ENCODE measurements around the gene TNFSF15. TPM values are rescaled to one million over a fixed set of nuclear protein-coding genes. Genes with fewer than 3 reads are reported as not detected.

The TNFSF15 gene
- total and polyA plus RNA-seq, 2 of the 4 experiments (the other 2 are of a cell fraction), result 0.03 to 0.18 TPM

DNA sequence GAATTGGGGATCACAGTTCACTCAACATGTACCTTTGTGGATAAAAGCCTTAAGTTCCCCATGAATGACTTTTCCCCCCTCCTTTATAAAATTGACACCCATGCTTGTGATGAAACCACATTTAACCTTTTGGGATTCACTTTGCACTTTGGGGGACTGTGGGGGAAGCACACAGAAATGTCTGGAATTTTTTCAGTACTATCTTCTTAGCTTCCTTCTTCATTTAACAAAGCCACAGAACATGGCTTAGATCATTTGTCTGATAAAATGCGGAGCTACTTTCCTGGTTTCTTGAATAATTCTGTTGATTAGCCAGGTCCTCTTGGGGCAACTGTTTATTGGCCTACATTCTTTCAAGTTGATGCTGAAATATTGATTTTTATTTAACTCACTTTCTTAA lies 29.9 kb downstream of the TNFSF15 start:
- no TSS peak for BruUV-seq (replicated peaks)
- Histone ChIP-seq H3K14ac (replicated peaks; ENCODE audit: low read depth, low read length) (no peak overlapping the region), H3K9me1 (ENCODE audit: insufficient read depth, low read length) (no peaks in the 10 kb centered on the region), H3K4me2 (ENCODE audit: low read depth, low read length) (no peak overlapping the region), H2BK15ac (ENCODE audit: low read depth, low read length) (no peak overlapping the region), H3K27me3 (ENCODE audit: control insufficient read depth, insufficient read depth, low read length) (peaks cover 38% of the 10 kb centered on the region), H3K4me3 (ENCODE audit: insufficient read depth, low read depth, low read length) (no peak overlapping the region), H4K8ac (ENCODE audit: low read depth in 2 of 2, low read length in 2 of 2) (no peak overlapping the region), H2BK5ac (ENCODE audit: low read depth, low read length, poor library complexity, severe bottlenecking) (no peak overlapping the region), H3K27ac (ENCODE audit: insufficient read depth, low read length) (no peak overlapping the region), H2BK120ac (ENCODE audit: low read depth, low read length) (no peak overlapping the region), H3K9ac (ENCODE audit: low read depth, low read length) (no peak overlapping the region), H3K9me3 (ENCODE audit: control insufficient read depth, insufficient read depth, low read length) (no peaks in the 10 kb centered on the region), H3K4ac (ENCODE audit: low read depth, low read length) (no peak overlapping the region), H4K5ac (ENCODE audit: low read depth, low read length) (no peak overlapping the region), H4K91ac (ENCODE audit: insufficient read depth, low read depth, low read length) (no peak overlapping the region), H3K56ac (ENCODE audit: extremely low read depth, insufficient read depth, low read length) (no peak overlapping the region), H2AK9ac (replicated peaks; ENCODE audit: low read depth, low read length, poor library complexity) (no peak overlapping the region), H3K23ac (ENCODE audit: low read depth, low read length) (no peak overlapping the region), H2BK20ac (ENCODE audit: low read depth, low read length) (no peak overlapping the region), H3K79me1 (ENCODE audit: low read depth in 1 of 2, low read length in 2 of 2) (no peaks in the 10 kb centered on the region), H2AFZ (replicated peaks; ENCODE audit: low read length, poor library complexity) (no peak overlapping the region), H4K20me1 (ENCODE audit: insufficient read depth, low read length) (no peaks in the 10 kb centered on the region), H3K36me3 (ENCODE audit: control insufficient read depth, insufficient read depth, low read length) (no peaks in the 10 kb centered on the region), H3K4me1 (ENCODE audit: control insufficient read depth, insufficient read depth, low read length) (no peaks in the 10 kb centered on the region), H3K18ac (ENCODE audit: low read depth, low read length) (no peak overlapping the region), H2AK5ac (ENCODE audit: low read depth, low read length) (no peak overlapping the region)
- intact Hi-C loops (cut with micrococcal nuclease) (no loop called here), in situ Hi-C loops (cut with MboI; ENCODE audit: low sequenced_read_pairs) (no loop called here), dilution Hi-C loops (cut with HindIII; ENCODE audit: low sequenced_read_pairs, unreplicated experiment) (no loop called here)
- POLR2A ChIA-PET (ENCODE audit: unreplicated experiment), result no interaction called here
- ATAC-seq (ENCODE audit: low read depth), result no peak
- no peak for DNase-seq
- CTCF ChIA-PET, result interaction anchor here (0.6 kb wide), 1 partner anchor 116 kb away, joined by 3 read pairs; no protein-coding TSS in a partner anchor
- no peak for TF ChIP-seq CEBPB (IDR thresholded peaks at IDR 0.05; ENCODE audit: low read depth, low read length)
- TF ChIP-seq RFX5 (IDR thresholded peaks at IDR 0.05; ENCODE audit: low read depth, low read length), result no peak
- no peak for TF ChIP-seq FOS (IDR thresholded peaks at IDR 0.05; ENCODE audit: low read depth, low read length)
- no peak for TF ChIP-seq NFE2L2 (IDR thresholded peaks at IDR 0.05; ENCODE audit: low read depth, low read length)
- TF ChIP-seq ELK1 (IDR thresholded peaks at IDR 0.05; ENCODE audit: borderline replicate concordance, low read depth, low read length), result no peak
- TF ChIP-seq BHLHE40 (IDR thresholded peaks at IDR 0.05; ENCODE audit: low read depth, low read length), result no peak
- WGBS, 2 experiments (ENCODE audit: extremely low coverage in 2 of 2, insufficient read length in 1 of 2), result no CpG with 5 or more reads among the region's 1 CpG

All from IMR-90 (cell line).